DND-41 (cell line): ENCODE measurements around the gene TTC23.

ENCODE experiments used
- ATAC-seq: fragments of 200-7000 bp; cut with Tn5 transposase; 3 replicates; pipeline ENCODE4 v1.9.1; 2021; ENCODE audit warnings: low read depth; ENCODE audit not compliant: insufficient read depth
- DNase-seq: peaks from one replicate; pipeline ENCODE4 v3.0.0-alpha.2; 2020
- H2AFZ ChIP-seq: 2 replicates; pipeline ENCODE4 v1.6.0; 2012; ENCODE audit warnings: low read depth, low read length
- H3K27ac ChIP-seq: 2 replicates; pipeline ENCODE4 v1.5.1; 2012; ENCODE audit warnings: low read length, inconsistent platforms
- H3K27me3 ChIP-seq: fragments of 200-600 bp; sonication (generic); 2 replicates; pipeline ENCODE4 v1.6.0; 2012; ENCODE audit warnings: low read length, mild to moderate bottlenecking, inconsistent platforms; ENCODE audit not compliant: insufficient read depth, poor library complexity
- H3K36me3 ChIP-seq: 2 replicates; pipeline ENCODE4 v1.5.1; 2012; ENCODE audit warnings: low read length, inconsistent platforms; ENCODE audit not compliant: insufficient read depth
- H3K4me1 ChIP-seq: 2 replicates; pipeline ENCODE4 v1.5.1; 2012; ENCODE audit warnings: mild to moderate bottlenecking, low read length; ENCODE audit not compliant: insufficient read depth
- H3K4me2 ChIP-seq: 2 replicates; pipeline ENCODE4 v1.6.0; 2012; ENCODE audit warnings: mild to moderate bottlenecking, moderate library complexity, low read length, inconsistent platforms; ENCODE audit not compliant: insufficient read depth
- H3K4me3 ChIP-seq, 2 experiments: fragments of 200-600 bp in 1 of 2; shearing (Covaris generic) in 1 of 2; 2 replicates each; pipeline ENCODE4 v1.5.1; 2012 to 2016; ENCODE audit warnings: inconsistent platforms in 2 of 2, low read length in 2 of 2, mild to moderate bottlenecking in 2 of 2, low read depth in 1 of 2, moderate library complexity in 1 of 2
- H3K79me2 ChIP-seq: 2 replicates; pipeline ENCODE4 v1.6.0; 2012; ENCODE audit warnings: low read length, inconsistent platforms; ENCODE audit not compliant: insufficient read depth
- H3K9ac ChIP-seq: 2 replicates; pipeline ENCODE4 v1.6.0; 2012; ENCODE audit warnings: low read depth, mild to moderate bottlenecking, inconsistent platforms, low read length, moderate library complexity
- H3K9me3 ChIP-seq: 2 replicates; pipeline ENCODE4 v1.5.1; 2012; ENCODE audit warnings: low read length, moderate library complexity, mild to moderate bottlenecking, inconsistent platforms; ENCODE audit not compliant: insufficient read depth, severe bottlenecking
- H4K20me1 ChIP-seq: 2 replicates; pipeline ENCODE4 v1.6.0; 2012; ENCODE audit warnings: low read length; ENCODE audit not compliant: insufficient read depth
- EZH2 ChIP-seq: IDR thresholded peaks from 3 replicates; pipeline ENCODE4 v1.6.1; 2012; ENCODE audit warnings: borderline replicate concordance, low read depth, mild to moderate bottlenecking, moderate library complexity, low read length, inconsistent platforms; ENCODE audit not compliant: severe bottlenecking
- TF ChIP-seq, protein P1 (sequence below): IDR thresholded peaks from 2 replicates; pipeline ENCODE4 v1.5.1; 2012; ENCODE audit warnings: borderline replicate concordance, low read length, moderate library complexity, mild to moderate bottlenecking; ENCODE audit not compliant: poor library complexity, severe bottlenecking; ENCODE audit errors: extremely low read depth

Gene TTC23

DNA sequence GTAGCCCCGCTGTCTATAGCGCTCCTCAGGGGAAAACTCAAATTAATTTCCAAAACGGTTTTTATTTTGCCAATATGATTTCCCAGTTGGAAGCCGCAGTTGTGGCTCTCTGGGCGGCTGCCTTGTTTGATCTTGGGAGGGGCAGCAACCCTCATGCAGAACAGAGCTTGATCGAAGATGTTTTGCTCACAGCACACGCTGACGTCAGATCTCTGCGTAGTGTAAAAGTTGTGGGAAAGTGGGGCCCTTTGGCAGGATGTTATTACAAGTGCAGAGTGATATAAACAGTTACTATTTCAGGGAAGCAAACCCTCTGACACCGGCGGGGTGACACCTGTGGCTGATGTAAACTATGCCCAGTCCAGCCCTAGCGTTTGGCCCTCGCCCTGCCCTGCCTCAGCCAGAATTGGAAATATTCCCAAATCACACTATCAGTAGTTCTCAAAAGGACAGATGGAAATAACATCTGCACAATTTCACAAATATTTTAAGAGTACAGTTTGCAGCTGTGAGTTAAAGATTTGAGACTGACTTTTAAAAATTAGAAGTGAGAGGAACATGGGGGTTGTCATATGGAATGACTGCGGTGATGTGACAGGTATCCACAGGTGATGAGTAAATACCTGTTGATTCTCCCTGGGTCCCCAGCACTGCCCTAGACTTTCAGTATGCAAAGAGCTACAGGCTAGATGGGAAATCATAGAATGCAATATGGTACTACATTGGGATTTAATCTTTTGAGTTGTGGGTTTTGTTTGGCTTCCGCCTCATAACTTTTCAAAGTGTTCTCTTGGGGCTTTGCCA, 142.8 kb downstream of the TTC23 start:
- no peak for TF ChIP-seq EZH2
- TF ChIP-seq, protein P1, sequence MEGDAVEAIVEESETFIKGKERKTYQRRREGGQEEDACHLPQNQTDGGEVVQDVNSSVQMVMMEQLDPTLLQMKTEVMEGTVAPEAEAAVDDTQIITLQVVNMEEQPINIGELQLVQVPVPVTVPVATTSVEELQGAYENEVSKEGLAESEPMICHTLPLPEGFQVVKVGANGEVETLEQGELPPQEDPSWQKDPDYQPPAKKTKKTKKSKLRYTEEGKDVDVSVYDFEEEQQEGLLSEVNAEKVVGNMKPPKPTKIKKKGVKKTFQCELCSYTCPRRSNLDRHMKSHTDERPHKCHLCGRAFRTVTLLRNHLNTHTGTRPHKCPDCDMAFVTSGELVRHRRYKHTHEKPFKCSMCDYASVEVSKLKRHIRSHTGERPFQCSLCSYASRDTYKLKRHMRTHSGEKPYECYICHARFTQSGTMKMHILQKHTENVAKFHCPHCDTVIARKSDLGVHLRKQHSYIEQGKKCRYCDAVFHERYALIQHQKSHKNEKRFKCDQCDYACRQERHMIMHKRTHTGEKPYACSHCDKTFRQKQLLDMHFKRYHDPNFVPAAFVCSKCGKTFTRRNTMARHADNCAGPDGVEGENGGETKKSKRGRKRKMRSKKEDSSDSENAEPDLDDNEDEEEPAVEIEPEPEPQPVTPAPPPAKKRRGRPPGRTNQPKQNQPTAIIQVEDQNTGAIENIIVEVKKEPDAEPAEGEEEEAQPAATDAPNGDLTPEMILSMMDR = no peak
- no peaks in the 10 kb centered on the region for H4K20me1 ChIP-seq
- H3K4me1 ChIP-seq = peaks cover 4% of the 10 kb centered on the region; the same call in 1 of the 2 replicates
- H3K27me3 ChIP-seq = no peaks in the 10 kb centered on the region
- no peak overlapping the region for H3K9ac ChIP-seq
- H3K9me3 ChIP-seq = no peaks in the 10 kb centered on the region
- no peaks in the 10 kb centered on the region for H3K36me3 ChIP-seq
- no peak for DNase-seq
- H3K79me2 ChIP-seq = no peaks in the 10 kb centered on the region
- no peak overlapping the region for H2AFZ ChIP-seq
- H3K4me3 ChIP-seq = no peak overlapping the region
- no peak overlapping the region for H3K27ac ChIP-seq
- no peak overlapping the region for H3K4me2 ChIP-seq
- no peak for ATAC-seq

DNA sequence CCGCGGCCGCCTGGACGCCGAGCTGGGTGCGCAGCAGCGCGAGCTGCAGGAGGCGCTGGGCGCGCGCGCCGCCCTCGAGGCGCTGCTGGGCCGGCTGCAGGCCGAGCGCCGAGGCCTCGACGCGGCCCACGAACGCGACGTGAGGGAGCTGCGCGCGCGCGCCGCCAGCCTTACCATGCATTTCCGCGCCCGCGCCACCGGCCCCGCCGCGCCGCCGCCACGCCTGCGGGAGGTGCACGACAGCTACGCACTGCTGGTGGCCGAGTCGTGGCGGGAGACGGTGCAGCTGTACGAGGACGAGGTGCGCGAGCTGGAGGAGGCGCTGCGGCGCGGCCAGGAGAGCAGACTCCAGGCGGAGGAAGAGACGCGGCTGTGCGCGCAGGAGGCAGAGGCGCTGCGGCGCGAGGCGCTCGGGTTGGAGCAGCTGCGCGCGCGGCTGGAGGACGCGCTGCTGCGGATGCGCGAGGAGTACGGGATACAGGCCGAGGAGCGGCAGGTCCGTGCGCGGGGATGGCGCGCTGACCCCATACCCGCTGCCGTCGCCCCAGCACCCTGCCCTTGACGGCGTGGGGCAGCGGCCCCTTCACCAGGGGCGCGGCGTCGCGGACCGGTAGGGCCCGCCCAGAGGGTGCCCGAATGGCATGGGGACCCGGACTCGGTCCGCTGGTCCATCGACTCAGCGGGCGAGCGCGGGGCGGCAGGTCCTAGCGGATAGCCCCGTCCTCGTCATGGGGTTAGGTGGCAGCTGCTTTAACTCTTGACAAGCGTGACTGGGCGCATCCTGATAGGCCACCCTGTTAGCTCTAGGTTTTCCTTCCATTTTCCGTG, 143.7 kb downstream of the TTC23 start:
- H3K4me1 ChIP-seq = peaks cover 4% of the 10 kb centered on the region; the same call in 1 of the 2 replicates
- no peaks in the 10 kb centered on the region for H3K9me3 ChIP-seq
- TF ChIP-seq, protein P1 = no peak
- no peak for TF ChIP-seq EZH2
- no peaks in the 10 kb centered on the region for H3K27me3 ChIP-seq
- H2AFZ ChIP-seq = no peak overlapping the region
- no peaks in the 10 kb centered on the region for H3K36me3 ChIP-seq
- H3K9ac ChIP-seq = no peak overlapping the region
- no peak for DNase-seq
- no peak overlapping the region for H3K27ac ChIP-seq
- no peaks in the 10 kb centered on the region for H3K79me2 ChIP-seq
- no peak overlapping the region for H3K4me2 ChIP-seq
- no peaks in the 10 kb centered on the region for H4K20me1 ChIP-seq
- no peak for ATAC-seq
- H3K4me3 ChIP-seq = no peak overlapping the region

DNA sequence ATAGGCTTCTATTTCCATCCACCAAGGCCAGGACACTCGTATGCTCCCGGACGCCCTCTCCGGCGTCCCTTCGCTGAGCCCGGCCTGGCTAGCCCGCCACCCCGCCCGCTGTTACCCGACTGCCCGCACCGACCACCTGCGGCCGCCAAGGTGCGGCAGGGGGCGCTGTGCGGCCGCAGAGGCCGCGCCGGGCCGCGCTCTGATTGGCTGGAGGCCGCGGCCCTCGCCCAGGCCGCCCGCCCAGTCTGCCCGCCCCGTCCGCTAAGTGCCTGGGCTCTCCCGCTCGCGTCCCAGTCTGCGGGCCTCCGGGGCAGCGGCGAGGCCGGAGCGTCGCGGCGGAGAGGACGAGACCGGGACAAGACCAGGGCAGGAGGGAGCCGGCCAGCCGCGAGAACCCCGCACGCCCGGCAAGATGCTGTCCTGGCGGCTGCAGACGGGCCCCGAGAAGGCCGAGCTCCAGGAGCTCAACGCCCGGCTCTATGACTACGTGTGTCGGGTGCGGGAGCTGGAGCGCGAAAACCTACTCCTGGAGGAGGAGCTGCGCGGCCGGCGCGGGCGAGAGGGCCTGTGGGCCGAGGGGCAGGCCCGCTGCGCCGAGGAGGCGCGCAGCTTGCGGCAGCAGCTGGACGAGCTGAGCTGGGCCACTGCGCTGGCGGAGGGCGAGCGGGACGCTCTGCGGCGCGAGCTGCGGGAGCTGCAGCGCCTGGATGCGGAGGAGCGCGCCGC, 144.4 kb downstream of the TTC23 start, which contains the start of gene SYNM:
Gene SYNM, plus strand, starts transcription at position 293 of the 726 bp plus-strand sequence. Its CDS starts 120 bp downstream, at position 413.
- H3K9me3 ChIP-seq = no peaks in the 10 kb centered on the region
- DNase-seq = no peak

More for the DNA sequence above, 144.4 kb downstream of the TTC23 start, which contains the start of gene SYNM:
- Histone ChIP-seq H3K27ac (no peak within 1 kb of the TSS), H3K79me2 (no peaks in the 10 kb centered on the region), H3K36me3 (no peaks in the 10 kb centered on the region), H3K27me3 (no peaks in the 10 kb centered on the region), H3K9ac (no peak within 1 kb of the TSS), H2AFZ (no peak within 1 kb of the TSS), H3K4me3 (no peak within 1 kb of the TSS), H3K4me2 (no peak within 1 kb of the TSS), H3K4me1 (peaks cover 12% of the 10 kb centered on the region; the same call in 1 of the 2 replicates), H4K20me1 (no peaks in the 10 kb centered on the region)
- no peak for TF ChIP-seq EZH2
- TF ChIP-seq, protein P1 = no peak
- no peak for ATAC-seq
